HFF-Myc (cell line): ENCODE measurements around the gene CREB1.

Experiments used
- DNase-seq: peaks from one replicate; pipeline ENCODE4 v3.0.0-alpha.2; 2011; ENCODE audit warnings: low read depth; ENCODE audit errors: extremely low read depth
- H3K4me3 ChIP-seq: replicated peaks from 2 replicates; pipeline ENCODE4 v1.5.1; 2011; ENCODE audit warnings: low read depth, mild to moderate bottlenecking, control low read depth, low read length
- TF ChIP-seq, protein P1 (sequence below): IDR thresholded peaks from 2 replicates; pipeline ENCODE4 v1.5.1; 2012; ENCODE audit warnings: mild to moderate bottlenecking, low read depth, low read length, control low read depth; ENCODE audit errors: missing control alignments

The CREB1 gene

DNA sequence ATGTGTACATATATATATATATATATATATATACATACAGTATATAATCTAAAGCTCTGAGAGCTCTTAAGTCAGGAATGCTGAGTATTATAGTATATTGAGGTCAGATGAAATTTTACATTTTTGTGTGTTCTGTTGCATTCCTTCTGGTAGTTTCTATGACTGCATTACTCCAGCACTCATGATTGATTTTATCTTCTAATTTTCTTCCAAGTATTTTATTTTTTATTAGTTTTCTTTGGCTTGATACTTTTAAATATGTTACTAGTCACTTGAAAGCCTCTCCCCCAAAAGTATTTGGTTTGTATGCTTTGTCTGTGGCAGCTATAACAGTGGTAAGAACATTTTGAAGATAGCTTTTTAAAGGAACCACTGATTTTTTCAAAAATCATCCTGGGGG lies 70.5 kb downstream of the CREB1 start:
- H3K4me3 ChIP-seq = no peak overlapping the region
- TF ChIP-seq, protein P1, sequence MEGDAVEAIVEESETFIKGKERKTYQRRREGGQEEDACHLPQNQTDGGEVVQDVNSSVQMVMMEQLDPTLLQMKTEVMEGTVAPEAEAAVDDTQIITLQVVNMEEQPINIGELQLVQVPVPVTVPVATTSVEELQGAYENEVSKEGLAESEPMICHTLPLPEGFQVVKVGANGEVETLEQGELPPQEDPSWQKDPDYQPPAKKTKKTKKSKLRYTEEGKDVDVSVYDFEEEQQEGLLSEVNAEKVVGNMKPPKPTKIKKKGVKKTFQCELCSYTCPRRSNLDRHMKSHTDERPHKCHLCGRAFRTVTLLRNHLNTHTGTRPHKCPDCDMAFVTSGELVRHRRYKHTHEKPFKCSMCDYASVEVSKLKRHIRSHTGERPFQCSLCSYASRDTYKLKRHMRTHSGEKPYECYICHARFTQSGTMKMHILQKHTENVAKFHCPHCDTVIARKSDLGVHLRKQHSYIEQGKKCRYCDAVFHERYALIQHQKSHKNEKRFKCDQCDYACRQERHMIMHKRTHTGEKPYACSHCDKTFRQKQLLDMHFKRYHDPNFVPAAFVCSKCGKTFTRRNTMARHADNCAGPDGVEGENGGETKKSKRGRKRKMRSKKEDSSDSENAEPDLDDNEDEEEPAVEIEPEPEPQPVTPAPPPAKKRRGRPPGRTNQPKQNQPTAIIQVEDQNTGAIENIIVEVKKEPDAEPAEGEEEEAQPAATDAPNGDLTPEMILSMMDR = no peak
- DNase-seq = no peak

DNA sequence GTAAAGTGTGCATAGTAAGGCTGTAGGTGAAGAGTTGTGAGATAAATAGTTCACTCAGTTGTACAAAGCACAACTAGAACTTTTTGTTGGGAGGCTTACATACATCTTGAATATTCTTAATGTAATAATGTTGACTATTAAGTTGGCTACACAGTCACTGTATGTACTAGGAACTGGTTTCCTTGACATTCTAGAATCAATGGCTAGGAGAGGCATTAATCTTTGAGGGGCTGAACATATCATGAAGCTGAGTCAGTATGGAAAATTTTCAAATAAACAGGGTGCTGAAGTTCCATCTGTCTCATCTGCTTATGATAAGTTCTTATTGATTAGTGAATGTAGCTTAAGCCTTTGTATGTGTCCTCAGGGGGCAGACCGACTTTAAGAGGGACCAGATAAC lies 72.0 kb downstream of the CREB1 start:
- H3K4me3 ChIP-seq = no peak overlapping the region
- TF ChIP-seq, protein P1 = no peak
- DNase-seq = no peak

DNA sequence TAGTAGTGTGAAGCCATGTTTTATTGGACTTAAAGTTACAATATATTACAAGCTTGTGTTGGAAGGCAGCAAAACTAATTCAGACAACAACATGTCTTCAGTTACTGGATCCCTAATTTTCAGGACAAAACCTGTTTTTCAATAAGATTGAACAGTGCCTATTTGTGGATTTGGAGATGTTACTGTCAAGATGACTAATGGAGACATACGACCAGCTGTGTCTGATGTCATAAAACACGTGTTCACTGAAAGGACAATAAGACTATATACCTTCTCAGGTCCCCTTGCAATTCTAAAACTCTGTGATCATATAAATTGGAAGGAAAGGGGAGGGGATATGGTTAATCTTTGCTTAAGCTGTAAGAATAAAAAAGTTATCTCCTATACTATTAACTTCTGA lies 73.7 kb downstream of the CREB1 start:
- DNase-seq = no peak
- no peak overlapping the region for H3K4me3 ChIP-seq
- TF ChIP-seq, protein P1 = no peak

DNA sequence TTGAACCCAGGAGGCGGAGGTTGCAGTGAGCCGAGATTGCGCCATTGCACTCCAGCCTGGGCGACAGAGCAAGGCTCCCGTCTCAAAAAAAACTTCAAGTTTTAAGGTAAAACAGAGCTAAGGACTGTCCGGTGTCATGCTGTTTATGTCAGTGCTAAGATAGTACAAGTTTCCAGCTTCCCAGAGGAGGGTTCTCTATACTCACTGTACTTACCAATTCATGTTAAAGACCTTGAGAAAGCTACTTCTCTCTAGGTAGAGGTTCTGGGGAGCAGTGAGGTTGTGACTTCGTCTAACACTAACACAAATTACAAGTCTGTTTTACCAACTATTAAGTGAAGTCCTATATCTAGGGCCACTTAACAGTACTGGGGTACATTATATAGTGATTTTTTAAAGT lies 76.6 kb downstream of the CREB1 start:
- TF ChIP-seq, protein P1 = no peak
- DNase-seq = no peak

DNA sequence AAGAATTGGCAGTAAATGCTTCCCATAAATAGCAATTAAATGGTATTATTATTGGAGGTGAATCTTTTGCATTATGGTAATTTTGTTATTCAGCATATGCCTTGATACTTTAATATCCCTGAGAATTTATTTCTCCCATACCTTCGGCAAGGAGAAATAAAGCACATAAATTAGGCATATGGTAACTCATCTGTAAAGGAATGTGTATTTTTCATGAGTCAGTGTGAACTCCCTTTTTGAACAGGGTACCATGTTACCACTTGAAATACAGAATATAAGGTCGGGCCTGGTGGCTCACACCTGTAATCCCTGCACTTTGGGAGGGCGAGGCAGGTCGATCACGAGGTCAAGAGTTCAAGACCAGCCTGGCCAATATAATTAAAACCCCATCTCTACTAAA lies 77.1 kb downstream of the CREB1 start:
- no peak for DNase-seq
- H3K4me3 ChIP-seq = no peak overlapping the region
- TF ChIP-seq, protein P1 = no peak

More for the DNA sequence above, 76.6 kb downstream of the CREB1 start:
- no peak overlapping the region for H3K4me3 ChIP-seq

DNA sequence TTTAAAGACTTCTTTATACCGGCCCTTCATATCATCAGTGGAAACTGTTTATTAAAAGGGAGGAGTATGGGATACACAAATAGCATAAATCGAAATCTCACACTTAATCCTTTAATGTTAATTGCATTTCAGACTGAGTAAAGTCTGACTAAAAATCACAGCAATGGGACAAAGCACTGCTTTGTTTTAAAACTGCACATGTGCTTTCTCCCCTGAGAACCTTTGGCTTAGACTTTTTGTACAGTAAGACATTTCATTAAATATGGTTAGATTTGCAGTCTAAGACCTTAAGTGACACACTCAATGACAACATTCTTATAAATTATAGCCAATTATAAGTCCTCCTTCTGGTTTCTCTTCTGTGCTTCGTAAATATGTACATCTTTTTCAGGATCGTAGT lies 83.0 kb downstream of the CREB1 start:
- TF ChIP-seq, protein P1 = no peak
- no peak for DNase-seq
- H3K4me3 ChIP-seq = no peak overlapping the region

DNA sequence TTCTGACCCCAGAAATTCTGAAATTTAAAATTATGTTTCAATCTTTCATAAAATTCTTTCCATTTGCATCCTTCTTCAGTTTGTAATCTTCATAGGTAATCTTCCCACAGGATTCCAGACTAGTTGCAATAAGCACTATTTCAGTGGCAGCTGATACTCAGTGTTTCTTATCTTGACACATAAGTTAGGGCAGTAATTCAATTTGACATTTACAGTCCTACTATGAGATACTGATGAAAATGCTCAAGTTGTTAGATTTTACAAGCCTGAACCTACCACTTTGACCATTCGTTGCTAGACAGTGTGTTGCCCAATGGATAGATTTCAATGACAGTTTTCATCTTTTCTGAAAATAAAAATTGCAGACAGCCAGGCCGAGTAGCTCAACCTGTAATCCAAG lies 85.1 kb downstream of the CREB1 start:
- no peak for DNase-seq
- no peak overlapping the region for H3K4me3 ChIP-seq

More for the DNA sequence above, 85.1 kb downstream of the CREB1 start:
- TF ChIP-seq, protein P1 = no peak
